GM12878 (cell line): ENCODE data around the gene IL26.

Experiments used
- CBFB ChIP-seq: IDR thresholded peaks from 2 replicates; pipeline ENCODE4 v1.6.1; 2016; ENCODE audit warnings: antibody characterized with exemption, low read depth
- CEBPB ChIP-seq, 2 experiments: fragments of 150-350 bp in 1 of 2; IDR thresholded peaks; 2 replicates each; pipeline ENCODE4 v1.6.1; 2012 to 2014; ENCODE audit warnings: low read depth in 2 of 2, low read length in 2 of 2, borderline replicate concordance in 1 of 2, inconsistent platforms in 1 of 2
- CREB1 ChIP-seq: IDR thresholded peaks from 2 replicates; pipeline ENCODE4 v1.6.1; 2012; ENCODE audit warnings: low read depth, mild to moderate bottlenecking, inconsistent platforms
- MYC ChIP-seq: IDR thresholded peaks from 2 replicates; pipeline ENCODE4 v1.6.1; 2011; ENCODE audit warnings: mild to moderate bottlenecking, low read length, moderate library complexity, inconsistent platforms; ENCODE audit not compliant: insufficient read depth, insufficient replicate concordance, insufficient read length, severe bottlenecking
- NRF1 ChIP-seq: conservative IDR thresholded peaks from 2 replicates; pipeline ENCODE4 v1.6.1; 2011; ENCODE audit warnings: mild to moderate bottlenecking, low read depth, low read length, improper control_type of control experiment
- POLR2A ChIP-seq: IDR thresholded peaks from 2 replicates; pipeline ENCODE4 v1.6.1; 2011; ENCODE audit warnings: low read depth, mild to moderate bottlenecking, low read length
- STAT3 ChIP-seq: IDR thresholded peaks from 2 replicates; pipeline ENCODE4 v1.6.1; 2011; ENCODE audit warnings: low read depth, low read length, improper control_type of control experiment
- TCF12 ChIP-seq: IDR thresholded peaks from 2 replicates; pipeline ENCODE4 v1.6.1; 2011; ENCODE audit warnings: low read depth, mild to moderate bottlenecking, low read length
- TCF7 ChIP-seq: IDR thresholded peaks from 2 replicates; pipeline ENCODE4 v1.6.1; 2014; ENCODE audit warnings: antibody characterized with exemption, borderline replicate concordance
- WRNIP1 ChIP-seq: IDR thresholded peaks from 2 replicates; pipeline ENCODE4 v1.6.1; 2011; ENCODE audit warnings: low read depth, low read length, improper control_type of control experiment, borderline replicate concordance
- YY1 ChIP-seq: IDR thresholded peaks from 2 replicates; pipeline ENCODE4 v1.6.1; 2011; ENCODE audit warnings: low read depth, mild to moderate bottlenecking, low read length
- TF ChIP-seq, protein P1 (sequence below), 3 experiments: IDR thresholded peaks in 2 of 3; conservative IDR thresholded peaks in 1 of 3; 2 replicates each; pipeline ENCODE4 v1.5.1; 2011; ENCODE audit warnings: low read depth in 3 of 3, low read length in 3 of 3, mild to moderate bottlenecking in 3 of 3, control low read depth in 2 of 3, moderate library complexity in 2 of 3, inconsistent platforms in 1 of 3, mixed read lengths in 1 of 3; ENCODE audit not compliant: control insufficient read depth in 2 of 3, insufficient read depth in 1 of 3; ENCODE audit errors: extremely low read depth in 1 of 3

DNA sequence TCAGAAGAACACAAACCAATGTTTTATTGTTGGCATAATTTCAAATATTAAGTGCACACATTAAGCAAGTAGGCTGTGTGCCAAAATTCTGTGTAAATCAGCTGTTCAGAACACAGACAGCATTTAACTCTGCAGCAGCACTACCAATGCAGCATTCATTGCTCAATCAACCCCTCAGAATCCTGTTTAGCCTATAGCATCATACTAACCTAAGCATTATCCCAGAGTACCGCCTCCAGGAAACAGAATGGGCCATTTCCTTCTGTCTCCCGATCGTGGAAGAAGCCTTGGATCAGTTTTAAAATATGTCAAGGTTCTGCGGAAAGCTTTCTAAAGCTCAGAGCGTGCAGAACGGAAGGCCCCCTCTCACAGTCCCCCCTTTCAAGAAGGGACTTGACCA, 3.3 kb downstream of the IL26 start:
- TF ChIP-seq, protein P1, sequence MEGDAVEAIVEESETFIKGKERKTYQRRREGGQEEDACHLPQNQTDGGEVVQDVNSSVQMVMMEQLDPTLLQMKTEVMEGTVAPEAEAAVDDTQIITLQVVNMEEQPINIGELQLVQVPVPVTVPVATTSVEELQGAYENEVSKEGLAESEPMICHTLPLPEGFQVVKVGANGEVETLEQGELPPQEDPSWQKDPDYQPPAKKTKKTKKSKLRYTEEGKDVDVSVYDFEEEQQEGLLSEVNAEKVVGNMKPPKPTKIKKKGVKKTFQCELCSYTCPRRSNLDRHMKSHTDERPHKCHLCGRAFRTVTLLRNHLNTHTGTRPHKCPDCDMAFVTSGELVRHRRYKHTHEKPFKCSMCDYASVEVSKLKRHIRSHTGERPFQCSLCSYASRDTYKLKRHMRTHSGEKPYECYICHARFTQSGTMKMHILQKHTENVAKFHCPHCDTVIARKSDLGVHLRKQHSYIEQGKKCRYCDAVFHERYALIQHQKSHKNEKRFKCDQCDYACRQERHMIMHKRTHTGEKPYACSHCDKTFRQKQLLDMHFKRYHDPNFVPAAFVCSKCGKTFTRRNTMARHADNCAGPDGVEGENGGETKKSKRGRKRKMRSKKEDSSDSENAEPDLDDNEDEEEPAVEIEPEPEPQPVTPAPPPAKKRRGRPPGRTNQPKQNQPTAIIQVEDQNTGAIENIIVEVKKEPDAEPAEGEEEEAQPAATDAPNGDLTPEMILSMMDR (IDR thresholded peaks at IDR 0.05 in 2 of 3, conservative IDR thresholded peaks at IDR 0.05 in 1 of 3; ENCODE audit: control insufficient read depth in 2 of 3, extremely low read depth in 1 of 3, insufficient read depth in 1 of 3, low read depth in 3 of 3, low read length in 3 of 3) = no peak
- TF ChIP-seq POLR2A (no peak), CBFB (no peak), CEBPB (IDR thresholded peaks at IDR 0.05; ENCODE audit: borderline replicate concordance in 1 of 2, low read depth in 2 of 2, low read length in 2 of 2) (no peak), TCF12 (no peak), TCF7 (no peak), STAT3 (no peak), MYC (no peak), YY1 (no peak), CREB1 (no peak), WRNIP1 (no peak), NRF1 (no peak)
